ENCODE measurements around the gene PMVK. TPM values are rescaled to one million over a fixed set of nuclear protein-coding genes. Genes with fewer than 3 reads are reported as not detected.
A peak's percentile ranks its signal among the peaks of the same experiment; 100 is the strongest.

The PMVK gene
- total and polyA plus RNA-seq, 2 donors from 2014 or later, result 42.0 to 132 TPM

GRCh38 chr1:154971341-154971998, 35.0 kb upstream of the PMVK start:
- Histone ChIP-seq H3K9ac (ENCODE audit: low read length in 3 of 3) (peak overlapping the region in 2 of 3 donors; percentile 52 to 78), H3K36me3 (ENCODE audit: control insufficient read depth in 2 of 3, insufficient read depth in 3 of 3, low read length in 3 of 3) (peaks cover 0 to 18% (median 17%) of the 10 kb centered on the region in 3 donors), H3K27ac (ENCODE audit: low read depth in 2 of 2, low read length in 2 of 2) (peak overlapping the region; percentile 95 to 98), H3K4me1 (ENCODE audit: control insufficient read depth in 2 of 3, insufficient read depth in 2 of 3, low read depth in 1 of 3, low read length in 3 of 3) (peaks cover 7 to 28% (median 24%) of the 10 kb centered on the region in 3 donors), H3K27me3 (ENCODE audit: control insufficient read depth, insufficient read depth, low read length) (no peaks in the 10 kb centered on the region), H3K4me3 (ENCODE audit: low read length in 3 of 3) (peak overlapping the region; percentile 4 to 42 (median 42)), H3K9me3 (ENCODE audit: control insufficient read depth in 2 of 3, insufficient read depth in 1 of 3, low read length in 3 of 3) (no peaks in the 10 kb centered on the region)
- TF ChIP-seq, protein P1, sequence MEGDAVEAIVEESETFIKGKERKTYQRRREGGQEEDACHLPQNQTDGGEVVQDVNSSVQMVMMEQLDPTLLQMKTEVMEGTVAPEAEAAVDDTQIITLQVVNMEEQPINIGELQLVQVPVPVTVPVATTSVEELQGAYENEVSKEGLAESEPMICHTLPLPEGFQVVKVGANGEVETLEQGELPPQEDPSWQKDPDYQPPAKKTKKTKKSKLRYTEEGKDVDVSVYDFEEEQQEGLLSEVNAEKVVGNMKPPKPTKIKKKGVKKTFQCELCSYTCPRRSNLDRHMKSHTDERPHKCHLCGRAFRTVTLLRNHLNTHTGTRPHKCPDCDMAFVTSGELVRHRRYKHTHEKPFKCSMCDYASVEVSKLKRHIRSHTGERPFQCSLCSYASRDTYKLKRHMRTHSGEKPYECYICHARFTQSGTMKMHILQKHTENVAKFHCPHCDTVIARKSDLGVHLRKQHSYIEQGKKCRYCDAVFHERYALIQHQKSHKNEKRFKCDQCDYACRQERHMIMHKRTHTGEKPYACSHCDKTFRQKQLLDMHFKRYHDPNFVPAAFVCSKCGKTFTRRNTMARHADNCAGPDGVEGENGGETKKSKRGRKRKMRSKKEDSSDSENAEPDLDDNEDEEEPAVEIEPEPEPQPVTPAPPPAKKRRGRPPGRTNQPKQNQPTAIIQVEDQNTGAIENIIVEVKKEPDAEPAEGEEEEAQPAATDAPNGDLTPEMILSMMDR (IDR thresholded peaks at IDR 0.05; ENCODE audit: borderline replicate concordance, extremely low read depth, insufficient read depth), result no peak
- DNase-seq (peak in 2 of 5 donors; percentile 52 to 57), FAIRE-seq (no peak)
- intact Hi-C loops (cut with DNase I), result no loop called here

- H3K9me3 ChIP-seq (ENCODE audit: control insufficient read depth in 2 of 3, insufficient read depth in 1 of 3, low read length in 3 of 3), result no peaks in the 10 kb centered on the region
- H3K27me3 ChIP-seq (ENCODE audit: control insufficient read depth, insufficient read depth, low read length), result no peaks in the 10 kb centered on the region
- peaks cover 0 to 25% (median 19%) of the 10 kb centered on the region in 3 donors for H3K36me3 ChIP-seq (ENCODE audit: control insufficient read depth in 2 of 3, insufficient read depth in 3 of 3, low read length in 3 of 3)
- H3K4me3 ChIP-seq (ENCODE audit: low read length in 3 of 3), result peak within 1 kb of the TSS; percentile 42
- H3K27ac ChIP-seq (ENCODE audit: low read depth in 2 of 2, low read length in 2 of 2), result peak within 1 kb of the TSS; percentile 95 to 98
- intact Hi-C loops (cut with DNase I), result no loop called here
- FAIRE-seq (no peak), DNase-seq (peak; percentile 85 to 98 (median 93))
- peak within 1 kb of the TSS in 2 of 3 donors; percentile 52 to 78 for H3K9ac ChIP-seq (ENCODE audit: low read length in 3 of 3)
- H3K4me1 ChIP-seq (ENCODE audit: control insufficient read depth in 2 of 3, insufficient read depth in 2 of 3, low read depth in 1 of 3, low read length in 3 of 3), result peaks cover 7 to 24% (median 23%) of the 10 kb centered on the region in 3 donors
- TF ChIP-seq, protein P1 (IDR thresholded peaks at IDR 0.05; ENCODE audit: borderline replicate concordance, extremely low read depth, insufficient read depth), result no peak
These were observed 34.3 kb upstream of the PMVK start, which contains the start of gene SHC1 for GRCh38 chr1:154970631-154971340. Gene SHC1, minus strand, starts transcription at chr1:154970747. Its CDS starts 221 bp downstream, at chr1:154970526.

DNA sequence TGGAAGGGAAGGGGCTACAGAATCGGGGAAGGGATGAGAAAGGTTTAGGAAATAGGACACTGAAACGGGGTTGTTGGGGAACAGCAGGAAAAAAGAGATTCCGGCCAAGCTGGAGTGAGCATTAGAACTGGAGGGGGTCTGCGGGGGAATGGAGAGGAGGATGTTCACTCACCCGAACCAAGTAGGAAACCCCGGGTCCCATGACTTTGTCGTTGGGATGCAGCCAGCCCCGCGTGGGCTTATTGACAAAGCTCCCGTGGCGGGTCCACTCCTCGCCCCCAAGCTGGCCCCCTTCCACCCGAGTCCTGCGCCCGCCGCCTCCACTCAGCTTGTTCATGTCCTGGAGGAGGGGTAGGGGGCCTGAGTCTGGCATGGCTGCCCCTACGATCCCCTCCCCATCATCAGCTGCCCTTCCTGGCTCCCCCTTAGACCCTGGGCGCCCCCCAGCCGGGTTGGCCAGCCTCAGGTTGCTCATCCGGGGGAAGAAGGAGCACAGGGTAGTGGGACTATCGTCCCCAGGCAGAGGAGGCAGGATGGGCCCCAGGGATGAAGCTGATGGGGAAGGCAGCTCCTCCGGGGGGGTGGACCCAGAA, 33.4 kb upstream of the PMVK start:
- H3K4me1 ChIP-seq (ENCODE audit: control insufficient read depth in 2 of 3, insufficient read depth in 2 of 3, low read depth in 1 of 3, low read length in 3 of 3), result peaks cover 7 to 24% (median 23%) of the 10 kb centered on the region in 3 donors
- H3K9ac ChIP-seq (ENCODE audit: low read length in 3 of 3), result peak overlapping the region in 2 of 3 donors; percentile 51 to 78
- H3K4me3 ChIP-seq (ENCODE audit: low read length in 3 of 3), result peak overlapping the region; percentile 16 to 42 (median 42)
- TF ChIP-seq, protein P1 (IDR thresholded peaks at IDR 0.05; ENCODE audit: borderline replicate concordance, extremely low read depth, insufficient read depth), result no peak
- H3K9me3 ChIP-seq (ENCODE audit: control insufficient read depth in 2 of 3, insufficient read depth in 1 of 3, low read length in 3 of 3), result no peaks in the 10 kb centered on the region
- peak in 4 of 5 donors; percentile 17 to 84 (median 64) for DNase-seq
- H3K36me3 ChIP-seq (ENCODE audit: control insufficient read depth in 2 of 3, insufficient read depth in 3 of 3, low read length in 3 of 3), result peaks cover 3 to 30% (median 22%) of the 10 kb centered on the region in 3 donors
- FAIRE-seq, result no peak
- H3K27me3 ChIP-seq (ENCODE audit: control insufficient read depth, insufficient read depth, low read length), result no peaks in the 10 kb centered on the region
- H3K27ac ChIP-seq (ENCODE audit: low read depth in 2 of 2, low read length in 2 of 2), result peak overlapping the region; percentile 95 to 98
- intact Hi-C loops (cut with DNase I), result no loop called here
